Astrocyte of the cerebellum (primary cell): ENCODE data around the gene TMCO2.

Experiments used
- DNase-seq: peaks from one replicate; pipeline ENCODE4 v3.0.0-alpha.2; 2011; ENCODE audit warnings: low read depth
- H3K4me3 ChIP-seq: 2 replicates; pipeline ENCODE4 v1.5.1; 2011; ENCODE audit warnings: mild to moderate bottlenecking, low read depth, low read length, moderate library complexity
- CTCF ChIP-seq: IDR thresholded peaks from 2 replicates; pipeline ENCODE4 v1.5.1; 2012; ENCODE audit warnings: low read length, low read depth, moderate library complexity, mild to moderate bottlenecking; ENCODE audit errors: missing control alignments
- in situ Hi-C: cut with HindIII; loops from 2 replicates; pipeline ENCODE4 v1.10.0; 2017; ENCODE audit warnings: low sequenced_read_pairs

TMCO2 gene

GRCh38 chr1:40224040-40224439 lies 23.7 kb upstream of the TMCO2 start:
- no peak overlapping the region for H3K4me3 ChIP-seq
- DNase-seq: no peak
- in situ Hi-C loops: no loop called here
- TF ChIP-seq CTCF: no peak

GRCh38 chr1:40226192-40226591 lies 21.5 kb upstream of the TMCO2 start:
- no peak for DNase-seq
- no peak for TF ChIP-seq CTCF
- in situ Hi-C loops: no loop called here
- H3K4me3 ChIP-seq: no peak overlapping the region

- in situ Hi-C loops: loop anchor here (5.0 kb wide), 1 partner anchor 60 kb away; no protein-coding TSS in a partner anchor
- no peak for TF ChIP-seq CTCF
- no peak for DNase-seq
- no peak overlapping the region for H3K4me3 ChIP-seq
Observed at GRCh38 chr1:40232444-40232843, 15.3 kb upstream of the TMCO2 start.

GRCh38 chr1:40239626-40240025 lies 8.1 kb upstream of the TMCO2 start:
- H3K4me3 ChIP-seq: no peak overlapping the region
- TF ChIP-seq CTCF: no peak
- in situ Hi-C loops: no loop called here

GRCh38 chr1:40240390-40240789 lies 7.3 kb upstream of the TMCO2 start:
- no peak for TF ChIP-seq CTCF
- H3K4me3 ChIP-seq: no peak overlapping the region
- no peak for DNase-seq
- in situ Hi-C loops: no loop called here

More at GRCh38 chr1:40239626-40240025, 8.1 kb upstream of the TMCO2 start:
- DNase-seq: no peak

- in situ Hi-C loops: no loop called here
- no peak for DNase-seq
- TF ChIP-seq CTCF: no peak
- no peak overlapping the region for H3K4me3 ChIP-seq
Observed at GRCh38 chr1:40241362-40241761, 6.4 kb upstream of the TMCO2 start.

GRCh38 chr1:40243351-40243750 lies 4.4 kb upstream of the TMCO2 start:
- H3K4me3 ChIP-seq: no peak overlapping the region
- in situ Hi-C loops: no loop called here
- no peak for DNase-seq
- TF ChIP-seq CTCF: no peak
